ENCODE measurements around the gene REC8. TPM values are rescaled to one million over a fixed set of nuclear protein-coding genes. Genes with fewer than 3 reads are reported as not detected.

The REC8 gene
- total and polyA plus RNA-seq, 2 of the 13 experiments (the other 11 are each of a cell fraction or from before 2014, with no cell fraction given), result 3.4 to 14.7 TPM

- peak; percentile 66; the same call in 1 of the 2 replicates for TF ChIP-seq ZKSCAN5 (CRISPR knock-in tag; IDR thresholded peaks at IDR 0.05)
- peak; percentile 86; the same call in 1 of the 2 replicates for TF ChIP-seq TARDBP (CRISPR knock-in tag; IDR thresholded peaks at IDR 0.05)
- TF ChIP-seq, protein P1, sequence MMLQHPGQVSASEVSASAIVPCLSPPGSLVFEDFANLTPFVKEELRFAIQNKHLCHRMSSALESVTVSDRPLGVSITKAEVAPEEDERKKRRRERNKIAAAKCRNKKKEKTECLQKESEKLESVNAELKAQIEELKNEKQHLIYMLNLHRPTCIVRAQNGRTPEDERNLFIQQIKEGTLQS (CRISPR knock-in tag; IDR thresholded peaks at IDR 0.05), result no peak
- no peak for TF ChIP-seq ZNF737 (CRISPR knock-in tag; IDR thresholded peaks at IDR 0.05; ENCODE audit: borderline replicate concordance)
- TF ChIP-seq TBL1XR1 (IDR thresholded peaks at IDR 0.05; ENCODE audit: borderline replicate concordance, low read length, partially characterized antibody), result no peak
- TF ChIP-seq ZNF782 (CRISPR knock-in tag; IDR thresholded peaks at IDR 0.05; ENCODE audit: borderline replicate concordance), result no peak
- peak; percentile 86 for TF ChIP-seq MED1 (CRISPR knock-in tag; IDR thresholded peaks at IDR 0.05)
- no peak for TF ChIP-seq SRF (IDR thresholded peaks at IDR 0.05; ENCODE audit: low read depth, low read length)
- no peak for TF ChIP-seq BRCA1 (CRISPR knock-in tag; IDR thresholded peaks at IDR 0.05)
- TF ChIP-seq ZNF232 (CRISPR knock-in tag; IDR thresholded peaks at IDR 0.05; ENCODE audit: borderline replicate concordance), result no peak
- TF ChIP-seq ZNF235 (CRISPR knock-in tag; IDR thresholded peaks at IDR 0.05; ENCODE audit: borderline replicate concordance), result peak; percentile 72; the same call in 1 of the 2 replicates
- TF ChIP-seq, protein P2, sequence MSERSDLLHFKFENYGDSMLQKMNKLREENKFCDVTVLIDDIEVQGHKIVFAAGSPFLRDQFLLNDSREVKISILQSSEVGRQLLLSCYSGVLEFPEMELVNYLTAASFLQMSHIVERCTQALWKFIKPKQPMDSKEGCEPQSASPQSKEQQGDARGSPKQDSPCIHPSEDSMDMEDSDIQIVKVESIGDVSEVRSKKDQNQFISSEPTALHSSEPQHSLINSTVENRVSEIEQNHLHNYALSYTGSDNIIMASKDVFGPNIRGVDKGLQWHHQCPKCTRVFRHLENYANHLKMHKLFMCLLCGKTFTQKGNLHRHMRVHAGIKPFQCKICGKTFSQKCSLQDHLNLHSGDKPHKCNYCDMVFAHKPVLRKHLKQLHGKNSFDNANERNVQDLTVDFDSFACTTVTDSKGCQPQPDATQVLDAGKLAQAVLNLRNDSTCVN (CRISPR knock-in tag; IDR thresholded peaks at IDR 0.05; ENCODE audit: borderline replicate concordance), result 0 out of 2 replicates have a peak, but pooled peaks have one; percentile 55
- TF ChIP-seq SKIL (CRISPR knock-in tag; IDR thresholded peaks at IDR 0.05; ENCODE audit: borderline replicate concordance), result no peak
- no peak; the same call in 1 of the 2 replicates for TF ChIP-seq SMAD3 (CRISPR knock-in tag; IDR thresholded peaks at IDR 0.05)
- TF ChIP-seq ZNF772 (CRISPR knock-in tag; IDR thresholded peaks at IDR 0.05), result 0 out of 2 replicates have a peak, but pooled peaks have one; percentile 30
- TF ChIP-seq POGK (CRISPR knock-in tag; conservative IDR thresholded peaks at IDR 0.05), result peak; percentile 62
- TF ChIP-seq, protein P3, sequence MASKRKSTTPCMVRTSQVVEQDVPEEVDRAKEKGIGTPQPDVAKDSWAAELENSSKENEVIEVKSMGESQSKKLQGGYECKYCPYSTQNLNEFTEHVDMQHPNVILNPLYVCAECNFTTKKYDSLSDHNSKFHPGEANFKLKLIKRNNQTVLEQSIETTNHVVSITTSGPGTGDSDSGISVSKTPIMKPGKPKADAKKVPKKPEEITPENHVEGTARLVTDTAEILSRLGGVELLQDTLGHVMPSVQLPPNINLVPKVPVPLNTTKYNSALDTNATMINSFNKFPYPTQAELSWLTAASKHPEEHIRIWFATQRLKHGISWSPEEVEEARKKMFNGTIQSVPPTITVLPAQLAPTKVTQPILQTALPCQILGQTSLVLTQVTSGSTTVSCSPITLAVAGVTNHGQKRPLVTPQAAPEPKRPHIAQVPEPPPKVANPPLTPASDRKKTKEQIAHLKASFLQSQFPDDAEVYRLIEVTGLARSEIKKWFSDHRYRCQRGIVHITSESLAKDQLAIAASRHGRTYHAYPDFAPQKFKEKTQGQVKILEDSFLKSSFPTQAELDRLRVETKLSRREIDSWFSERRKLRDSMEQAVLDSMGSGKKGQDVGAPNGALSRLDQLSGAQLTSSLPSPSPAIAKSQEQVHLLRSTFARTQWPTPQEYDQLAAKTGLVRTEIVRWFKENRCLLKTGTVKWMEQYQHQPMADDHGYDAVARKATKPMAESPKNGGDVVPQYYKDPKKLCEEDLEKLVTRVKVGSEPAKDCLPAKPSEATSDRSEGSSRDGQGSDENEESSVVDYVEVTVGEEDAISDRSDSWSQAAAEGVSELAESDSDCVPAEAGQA (IDR thresholded peaks at IDR 0.05; ENCODE audit: low read depth), result peak; percentile 2; the same call in 1 of the 2 replicates
- TF ChIP-seq, protein P3 (CRISPR knock-in tag; IDR thresholded peaks at IDR 0.05; ENCODE audit: borderline replicate concordance), result no peak
These were observed 25.4 kb upstream of the REC8 start, which contains the start of gene PSME2 (continued) for GRCh38 chr14:24146453-24146977.

Measured in HepG2 (cell line).